ENCODE data around the gene KCNK16.

GRCh38 chr6:39347206-39347605 lies 24.7 kb upstream of the KCNK16 start:
- no peak for TF ChIP-seq CTCF (IDR thresholded peaks at IDR 0.05)
- TF ChIP-seq POLR2A (IDR thresholded peaks at IDR 0.05) = no peak
